HEK293 (cell line): ENCODE results near the gene B3GALT2.
A peak's percentile ranks its signal among the peaks of the same experiment; 100 is the strongest.
"Not testable (repeated sequence)": the region's sequence is repeated elsewhere in the genome, so short reads cannot be mapped to it uniquely, and the experiment has no call there.

Experiments used
- CTCF ChIA-PET: fragments of 350-600 bp; formaldehyde crosslinking; extraction: SDS; loops from one replicate; lab custom pipeline; 2021; ENCODE audit warnings: antibody characterized with exemption; lab: Yijun Ruan, JAX
- POLR2A ChIA-PET: fragments of 300-600 bp; formaldehyde crosslinking; extraction: SDS; loops from one replicate; lab custom pipeline; 2020; ENCODE audit warnings: antibody characterized with exemption, inconsistent platforms; lab: Yijun Ruan, JAX
- H3K27ac ChIP-seq: fragments of 200-500 bp; sonication (Bioruptor generic); 2 replicates; pipeline ENCODE4 v1.5.1; 2014; ENCODE audit warnings: low read depth, low read length, control low read depth, inconsistent platforms; ENCODE audit errors: extremely low read depth
- H3K36me3 ChIP-seq, 2 experiments: fragments of 200-500 bp in 1 of 2; sonication (Bioruptor generic) in 1 of 2; 1 replicate in 1 of 2; 2 replicates in 1 of 2; pipeline ENCODE4 v1.5.1; 2014 to 2017; ENCODE audit warnings: inconsistent platforms in 2 of 2, low read length in 2 of 2; ENCODE audit not compliant: control insufficient read depth in 2 of 2, insufficient read depth in 1 of 2
- H3K4me1 ChIP-seq: fragments of 200-500 bp; sonication (Bioruptor generic); 2 replicates; pipeline ENCODE4 v1.5.1; 2014; ENCODE audit warnings: mild to moderate bottlenecking, low read length, inconsistent platforms; ENCODE audit not compliant: control insufficient read depth, insufficient read depth
- H3K4me3 ChIP-seq: 2 replicates; pipeline ENCODE4 v1.5.1; 2011; ENCODE audit warnings: low read depth, mild to moderate bottlenecking, control low read depth, low read length, moderate library complexity
- H3K9me3 ChIP-seq: fragments of 200-500 bp; sonication (Bioruptor generic); 2 replicates; pipeline ENCODE4 v1.5.1; 2014; ENCODE audit warnings: low read depth, low read length, inconsistent platforms; ENCODE audit not compliant: control insufficient read depth, insufficient read depth
- PRDM6 ChIP-seq: fragments of 450-650 bp; formaldehyde crosslinking; IDR thresholded peaks from 2 replicates; pipeline ENCODE4 v1.5.1; 2017; ENCODE audit warnings: missing biosample characterization, missing genetic modification characterization
- REST ChIP-seq: fragments of 450-650 bp; formaldehyde crosslinking; IDR thresholded peaks from 2 replicates; pipeline ENCODE4 v1.5.1; 2016; ENCODE audit warnings: missing biosample characterization, missing genetic modification characterization
- ZBTB17 ChIP-seq: fragments of 450-650 bp; formaldehyde crosslinking; IDR thresholded peaks from 2 replicates; pipeline ENCODE4 v1.5.1; 2016; ENCODE audit warnings: missing biosample characterization, missing genetic modification characterization
- ZBTB20 ChIP-seq: fragments of 450-650 bp; formaldehyde crosslinking; IDR thresholded peaks from 2 replicates; pipeline ENCODE4 v1.5.1; 2016; ENCODE audit warnings: missing biosample characterization, missing genetic modification characterization
- ZFHX2 ChIP-seq: fragments of 450-650 bp; formaldehyde crosslinking; conservative IDR thresholded peaks from 2 replicates; pipeline ENCODE4 v1.5.1; 2016; ENCODE audit warnings: missing biosample characterization, missing genetic modification characterization
- ZNF48 ChIP-seq: fragments of 450-650 bp; formaldehyde crosslinking; IDR thresholded peaks from 2 replicates; pipeline ENCODE4 v1.5.1; 2016; ENCODE audit warnings: missing biosample characterization, missing genetic modification characterization
- ZNF501 ChIP-seq: fragments of 450-650 bp; formaldehyde crosslinking; IDR thresholded peaks from 2 replicates; pipeline ENCODE4 v1.5.1; 2016; ENCODE audit warnings: missing biosample characterization, missing genetic modification characterization
- ZNF76 ChIP-seq: fragments of 450-650 bp; formaldehyde crosslinking; IDR thresholded peaks from 2 replicates; pipeline ENCODE4; 2016; ENCODE audit warnings: low read depth, missing biosample characterization, missing genetic modification characterization, borderline replicate concordance
- ZNF792 ChIP-seq: fragments of 450-650 bp; formaldehyde crosslinking; IDR thresholded peaks from 2 replicates; pipeline ENCODE4 v1.5.1; 2016; ENCODE audit warnings: missing biosample characterization, missing genetic modification characterization
- ZSCAN16 ChIP-seq: fragments of 450-650 bp; formaldehyde crosslinking; IDR thresholded peaks from 2 replicates; pipeline ENCODE4 v1.5.1; 2016; ENCODE audit warnings: missing biosample characterization, missing genetic modification characterization
- ZSCAN30 ChIP-seq: fragments of 450-650 bp; IDR thresholded peaks from 2 replicates; pipeline ENCODE4 v1.5.1; 2018; ENCODE audit warnings: missing biosample characterization, mild to moderate bottlenecking, missing genetic modification characterization, moderate library complexity
- ZSCAN4 ChIP-seq: fragments of 450-650 bp; formaldehyde crosslinking; IDR thresholded peaks from 2 replicates; pipeline ENCODE4 v1.5.1; 2017; ENCODE audit warnings: missing biosample characterization, missing genetic modification characterization

Gene B3GALT2

GRCh38 chr1:193185901-193186731, at the start of gene B3GALT2:
Gene B3GALT2, minus strand, starts transcription at chr1:193186613. Its CDS starts 5,051 bp downstream, at chr1:193181562.
- Histone ChIP-seq H3K4me1 (peaks cover 13% of the 10 kb centered on the region; the same call in 1 of the 2 replicates), H3K4me3 (peak within 1 kb of the TSS; percentile 15; the same call in 1 of the 2 replicates), H3K36me3 (no peaks in the 10 kb centered on the region), H3K27ac (no peak within 1 kb of the TSS), H3K9me3 (no peaks in the 10 kb centered on the region)
- CTCF ChIA-PET: interaction anchor here (0.6 to 0.9 kb wide), 4 partner anchors 11 to 575 kb away, joined by 3 to 4 read pairs (median 3); no protein-coding TSS in a partner anchor
- POLR2A ChIA-PET: interaction anchor here (0.6 to 1.0 kb wide), 2 partner anchors 14 to 312 kb away, joined by 3 read pairs; no protein-coding TSS in a partner anchor
- TF ChIP-seq ZBTB17 (tag by site-specific recombination) (peak; percentile 58), ZSCAN4 (tag by site-specific recombination) (no peak), ZNF501 (tag by site-specific recombination) (no peak), ZBTB20 (tag by site-specific recombination) (peak; percentile 58; the same call in 1 of the 2 replicates), ZNF792 (tag by site-specific recombination) (no peak), ZSCAN30 (tag by site-specific recombination) (peak; percentile 77), ZNF48 (tag by site-specific recombination) (no peak), PRDM6 (tag by site-specific recombination) (no peak)

GRCh38 chr1:193234530-193234929, 48.1 kb upstream of the B3GALT2 start:
- POLR2A ChIA-PET: no interaction called here
- peaks cover 0 to 3% of the 10 kb centered on the region in 2 experiments; a peak in 1 of 3 replicates for H3K36me3 ChIP-seq
- 0 out of 2 replicates have a peak, but pooled peaks cover 3% of the 10 kb centered on the region for H3K4me1 ChIP-seq
- no peak overlapping the region for H3K4me3 ChIP-seq
- CTCF ChIA-PET: interaction anchor here (0.6 kb wide), 1 partner anchor 164 kb away, joined by 4 read pairs; no protein-coding TSS in a partner anchor
- H3K9me3 ChIP-seq: no peaks in the 10 kb centered on the region
- TF ChIP-seq ZNF76 (tag by site-specific recombination) (no peak), ZSCAN16 (tag by site-specific recombination) (no peak), ZFHX2 (tag by site-specific recombination) (no peak), REST (peak; percentile 25; the same call in 1 of the 2 replicates)
- H3K27ac ChIP-seq: no peak overlapping the region

- H3K4me1 ChIP-seq, H3K27ac ChIP-seq, POLR2A ChIA-PET, H3K4me3 ChIP-seq, H3K36me3 ChIP-seq, CTCF ChIA-PET, H3K9me3 ChIP-seq: not testable (repeated sequence)
Measured at GRCh38 chr1:193231146-193231545, 44.7 kb upstream of the B3GALT2 start.
